ENCODE data around the gene AKR7A3. TPM values are rescaled to one million over a fixed set of nuclear protein-coding genes. Genes with fewer than 3 reads are reported as not detected.

AKR7A3 gene
- total and polyA plus RNA-seq, 9 of the 15 experiments (the other 6 are each of a cell fraction or from before 2014, with no cell fraction given), result 0.04 to 1.5 (median 0.44) TPM; not detected in 1

DNA sequence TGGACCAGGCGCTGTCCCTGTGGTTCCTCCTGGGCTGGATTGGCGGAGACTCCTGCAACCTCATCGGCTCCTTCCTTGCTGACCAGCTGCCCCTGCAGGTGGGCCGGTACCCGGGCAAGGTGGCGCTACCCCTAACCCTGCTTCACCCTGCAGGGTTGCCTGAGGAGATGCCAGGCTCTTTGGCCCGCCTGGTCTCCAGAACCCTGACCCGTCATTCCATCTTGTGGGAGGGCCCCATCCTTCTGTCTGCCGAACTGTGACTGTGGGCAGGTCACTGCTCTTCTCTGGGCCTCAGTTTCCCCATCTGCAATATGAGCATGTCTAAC is 36.1 kb upstream of the AKR7A3 start:
- Histone ChIP-seq H3K9ac (ENCODE audit: insufficient read depth in 1 of 2, low read depth in 2 of 2, low read length in 2 of 2) (no peak overlapping the region; a peak in 1 of 4 replicates), H3K9me3 (replicated peaks; ENCODE audit: control insufficient read depth, insufficient read depth, low read depth, low read length) (no peaks in the 10 kb centered on the region), H3K27ac (ENCODE audit: extremely low read depth, low read depth, low read length) (no peak overlapping the region), H3K4me2 (ENCODE audit: insufficient read depth, low read length) (no peak overlapping the region), H3K9me1 (ENCODE audit: control insufficient read depth, insufficient read depth, low read length) (peaks cover 20% of the 10 kb centered on the region), H3K36me3 (ENCODE audit: control insufficient read depth, insufficient read depth, low read length) (peaks cover 62% of the 10 kb centered on the region; the same call in 2 of the 3 replicates), H3K79me2 (ENCODE audit: control insufficient read depth, insufficient read depth, low read length) (no peaks in the 10 kb centered on the region), H3K27me3 (ENCODE audit: control insufficient read depth in 2 of 2, insufficient read depth in 2 of 2, low read length in 2 of 2) (no peaks in the 10 kb centered on the region), H3K4me1 (replicated peaks in 1 of 2; ENCODE audit: control insufficient read depth in 2 of 2, insufficient read depth in 2 of 2, low read length in 2 of 2) (peaks cover 16 to 41% of the 10 kb centered on the region in 2 experiments), H2AFZ (ENCODE audit: low read depth, low read length) (no peak overlapping the region), H3K4me3 (no peak overlapping the region), H4K20me1 (replicated peaks; ENCODE audit: control insufficient read depth, insufficient read depth, low read length) (peaks cover 30% of the 10 kb centered on the region)
- 0 out of 2 replicates have a peak, but pooled peaks have one; percentile 16 for TF ChIP-seq RBFOX2 (IDR thresholded peaks at IDR 0.05; ENCODE audit: low read depth, low read length)
- TF ChIP-seq ZNF436 (CRISPR knock-in tag; IDR thresholded peaks at IDR 0.05), result no peak
- intact Hi-C loops (cut with micrococcal nuclease), result no loop called here
- POLR2A ChIA-PET, result interaction anchor here (0.6 to 1.8 kb wide), 2 partner anchors 11 to 119 kb away, joined by 3 to 10 read pairs; no protein-coding TSS in a partner anchor
- 88% methylated on average over 9 of the region's 9 CpGs for WGBS (ENCODE audit: insufficient coverage, low coverage, missing lambda C conversion rate)
- CTCF ChIA-PET (ENCODE audit: low intra/inter-chr PET ratio), result no interaction called here
- no peak for DNase-seq (ENCODE audit: extremely low read depth in 1 of 4, low spot score in 3 of 4)
- no peak for ATAC-seq
- FAIRE-seq, result no peak
- in situ Hi-C loops (cut with MboI), result no loop called here
- BruUV-seq (replicated peaks), result no TSS peak

- TF ChIP-seq RNF219 (CRISPR knock-in tag; IDR thresholded peaks at IDR 0.05) (no peak), RBFOX2 (IDR thresholded peaks at IDR 0.05; ENCODE audit: low read depth, low read length) (0 out of 2 replicates have a peak, but pooled peaks have one; percentile 9)
- TF ChIP-seq, protein P1, sequence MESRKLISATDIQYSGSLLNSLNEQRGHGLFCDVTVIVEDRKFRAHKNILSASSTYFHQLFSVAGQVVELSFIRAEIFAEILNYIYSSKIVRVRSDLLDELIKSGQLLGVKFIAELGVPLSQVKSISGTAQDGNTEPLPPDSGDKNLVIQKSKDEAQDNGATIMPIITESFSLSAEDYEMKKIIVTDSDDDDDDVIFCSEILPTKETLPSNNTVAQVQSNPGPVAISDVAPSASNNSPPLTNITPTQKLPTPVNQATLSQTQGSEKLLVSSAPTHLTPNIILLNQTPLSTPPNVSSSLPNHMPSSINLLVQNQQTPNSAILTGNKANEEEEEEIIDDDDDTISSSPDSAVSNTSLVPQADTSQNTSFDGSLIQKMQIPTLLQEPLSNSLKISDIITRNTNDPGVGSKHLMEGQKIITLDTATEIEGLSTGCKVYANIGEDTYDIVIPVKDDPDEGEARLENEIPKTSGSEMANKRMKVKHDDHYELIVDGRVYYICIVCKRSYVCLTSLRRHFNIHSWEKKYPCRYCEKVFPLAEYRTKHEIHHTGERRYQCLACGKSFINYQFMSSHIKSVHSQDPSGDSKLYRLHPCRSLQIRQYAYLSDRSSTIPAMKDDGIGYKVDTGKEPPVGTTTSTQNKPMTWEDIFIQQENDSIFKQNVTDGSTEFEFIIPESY (CRISPR knock-in tag; IDR thresholded peaks at IDR 0.05), result peak; percentile 74
- CTCF ChIA-PET (ENCODE audit: low intra/inter-chr PET ratio), result no interaction called here
- Histone ChIP-seq H3K4me3 (no peak overlapping the region), H4K20me1 (replicated peaks; ENCODE audit: control insufficient read depth, insufficient read depth, low read length) (peaks cover 32% of the 10 kb centered on the region), H3K9me1 (ENCODE audit: control insufficient read depth, insufficient read depth, low read length) (peaks cover 20% of the 10 kb centered on the region), H3K27me3 (ENCODE audit: control insufficient read depth in 2 of 2, insufficient read depth in 2 of 2, low read length in 2 of 2) (no peaks in the 10 kb centered on the region), H3K9ac (ENCODE audit: insufficient read depth in 1 of 2, low read depth in 2 of 2, low read length in 2 of 2) (peak overlapping the region in 1 of 2 experiments; percentile 6; a peak in 2 of 4 replicates), H2AFZ (ENCODE audit: low read depth, low read length) (no peak overlapping the region), H3K36me3 (ENCODE audit: control insufficient read depth, insufficient read depth, low read length) (peaks cover 65% of the 10 kb centered on the region), H3K4me2 (ENCODE audit: insufficient read depth, low read length) (no peak overlapping the region), H3K27ac (ENCODE audit: extremely low read depth, low read depth, low read length) (no peak overlapping the region), H3K4me1 (replicated peaks in 1 of 2; ENCODE audit: control insufficient read depth in 2 of 2, insufficient read depth in 2 of 2, low read length in 2 of 2) (peaks cover 16 to 39% of the 10 kb centered on the region in 2 experiments), H3K9me3 (replicated peaks; ENCODE audit: control insufficient read depth, insufficient read depth, low read depth, low read length) (no peaks in the 10 kb centered on the region), H3K79me2 (ENCODE audit: control insufficient read depth, insufficient read depth, low read length) (no peaks in the 10 kb centered on the region)
- in situ Hi-C loops (cut with MboI) (no loop called here), intact Hi-C loops (cut with micrococcal nuclease) (no loop called here)
- BruUV-seq (replicated peaks), result no TSS peak
- WGBS (ENCODE audit: insufficient coverage, low coverage, missing lambda C conversion rate), result 94% methylated on average over 22 of the region's 23 CpGs
- POLR2A ChIA-PET, result interaction anchor here (0.6 to 1.2 kb wide), 2 partner anchors 11 to 644 kb away, joined by 4 read pairs; no protein-coding TSS in a partner anchor
- DNase-seq (ENCODE audit: extremely low read depth in 1 of 4, low spot score in 3 of 4), result no peak
- FAIRE-seq, result no peak
- no peak for ATAC-seq
These were observed 35.6 kb upstream of the AKR7A3 start for GRCh38 chr1:19323987-19324664.

Data from K562 (cell line).